MM.1S (cell line): Measurements from ENCODE around the gene CELF2.

ENCODE experiments used
- DNase-seq: peaks from one replicate; pipeline ENCODE4 v3.0.0-alpha.2; 2015
- H2AFZ ChIP-seq: fragments of 300-600 bp; sonication (generic); 2 replicates; pipeline ENCODE4 v1.6.0; 2016; ENCODE audit warnings: antibody characterized with exemption, low read length
- H3F3A ChIP-seq: fragments of 300-600 bp; sonication (generic); 2 replicates; pipeline ENCODE4 v1.6.1; 2016; ENCODE audit warnings: mild to moderate bottlenecking, antibody characterized with exemption, low read length, moderate library complexity, mixed read lengths; ENCODE audit not compliant: insufficient read depth
- H3K27ac ChIP-seq: fragments of 300-600 bp; sonication (generic); 2 replicates; pipeline ENCODE4 v1.5.1; 2016; ENCODE audit warnings: mild to moderate bottlenecking, low read length
- H3K27me3 ChIP-seq: fragments of 300-600 bp; sonication (generic); replicated peaks from 2 replicates; pipeline ENCODE4 v1.6.0; 2016; ENCODE audit warnings: low read length; ENCODE audit not compliant: insufficient read depth
- H3K36me3 ChIP-seq: fragments of 300-600 bp; sonication (generic); replicated peaks from 2 replicates; pipeline ENCODE4 v1.6.1; 2016; ENCODE audit warnings: mild to moderate bottlenecking, low read length, mixed read lengths; ENCODE audit not compliant: insufficient read depth
- H3K4me1 ChIP-seq: fragments of 300-600 bp; sonication (generic); 2 replicates; pipeline ENCODE4 v1.6.1; 2016; ENCODE audit warnings: low read length, mixed read lengths
- H3K4me2 ChIP-seq: fragments of 300-600 bp; sonication (generic); 2 replicates; pipeline ENCODE4 v1.6.0; 2016; ENCODE audit warnings: low read depth, low read length
- H3K4me3 ChIP-seq: fragments of 300-600 bp; sonication (generic); 2 replicates; pipeline ENCODE4 v1.5.1; 2016; ENCODE audit warnings: low read length, mixed read lengths
- H3K79me2 ChIP-seq: fragments of 300-600 bp; sonication (generic); 2 replicates; pipeline ENCODE4 v1.6.1; 2016; ENCODE audit warnings: mixed run types, low read length, mixed read lengths
- H3K9ac ChIP-seq: fragments of 300-600 bp; sonication (generic); 2 replicates; pipeline ENCODE4 v1.6.1; 2016; ENCODE audit warnings: low read length, mixed read lengths
- H3K9me2 ChIP-seq: fragments of 300-600 bp; sonication (generic); replicated peaks from 2 replicates; pipeline ENCODE4 v1.6.1; 2016; ENCODE audit warnings: mild to moderate bottlenecking, low read length, mixed read lengths; ENCODE audit not compliant: insufficient read depth
- H3K9me3 ChIP-seq: fragments of 300-600 bp; sonication (generic); replicated peaks from 2 replicates; pipeline ENCODE4 v1.6.1; 2016; ENCODE audit warnings: mild to moderate bottlenecking, low read length, mixed read lengths; ENCODE audit not compliant: insufficient read depth
- H4K20me1 ChIP-seq: fragments of 300-600 bp; sonication (generic); 2 replicates; pipeline ENCODE4 v1.6.1; 2016; ENCODE audit warnings: mild to moderate bottlenecking, low read length, moderate library complexity, mixed read lengths; ENCODE audit not compliant: insufficient read depth
- EZH2 ChIP-seq: fragments of 300-600 bp; sonication (generic); optimal IDR thresholded peaks from 2 replicates; pipeline ENCODE3; 2017; ENCODE audit warnings: low read depth, mild to moderate bottlenecking, antibody characterized with exemption, low read length, mixed read lengths
- EZH2phosphoT487 ChIP-seq: fragments of 300-600 bp; sonication (generic); IDR thresholded peaks from 2 replicates; pipeline ENCODE4 v1.6.1; 2018; ENCODE audit warnings: antibody characterized with exemption, low read length
- TF ChIP-seq, protein P1 (sequence below): fragments of 300-600 bp; sonication (generic); IDR thresholded peaks from 2 replicates; pipeline ENCODE4 v1.5.1; 2016; ENCODE audit warnings: antibody characterized with exemption, low read length, mixed read lengths

Gene CELF2

GRCh38 chr10:11377267-11377666 lies 359.6 kb downstream of the CELF2 start:
- no peaks in the 10 kb centered on the region for H3K36me3 ChIP-seq
- no peak overlapping the region for H3K4me2 ChIP-seq
- H3F3A ChIP-seq, result no peaks in the 10 kb centered on the region
- TF ChIP-seq EZH2, result no peak
- TF ChIP-seq EZH2phosphoT487, result no peak
- TF ChIP-seq, protein P1, sequence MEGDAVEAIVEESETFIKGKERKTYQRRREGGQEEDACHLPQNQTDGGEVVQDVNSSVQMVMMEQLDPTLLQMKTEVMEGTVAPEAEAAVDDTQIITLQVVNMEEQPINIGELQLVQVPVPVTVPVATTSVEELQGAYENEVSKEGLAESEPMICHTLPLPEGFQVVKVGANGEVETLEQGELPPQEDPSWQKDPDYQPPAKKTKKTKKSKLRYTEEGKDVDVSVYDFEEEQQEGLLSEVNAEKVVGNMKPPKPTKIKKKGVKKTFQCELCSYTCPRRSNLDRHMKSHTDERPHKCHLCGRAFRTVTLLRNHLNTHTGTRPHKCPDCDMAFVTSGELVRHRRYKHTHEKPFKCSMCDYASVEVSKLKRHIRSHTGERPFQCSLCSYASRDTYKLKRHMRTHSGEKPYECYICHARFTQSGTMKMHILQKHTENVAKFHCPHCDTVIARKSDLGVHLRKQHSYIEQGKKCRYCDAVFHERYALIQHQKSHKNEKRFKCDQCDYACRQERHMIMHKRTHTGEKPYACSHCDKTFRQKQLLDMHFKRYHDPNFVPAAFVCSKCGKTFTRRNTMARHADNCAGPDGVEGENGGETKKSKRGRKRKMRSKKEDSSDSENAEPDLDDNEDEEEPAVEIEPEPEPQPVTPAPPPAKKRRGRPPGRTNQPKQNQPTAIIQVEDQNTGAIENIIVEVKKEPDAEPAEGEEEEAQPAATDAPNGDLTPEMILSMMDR, result no peak
- H3K9me3 ChIP-seq, result no peaks in the 10 kb centered on the region
- H3K27ac ChIP-seq, result no peak overlapping the region
- no peaks in the 10 kb centered on the region for H3K4me1 ChIP-seq
- H3K4me3 ChIP-seq, result no peak overlapping the region
- no peaks in the 10 kb centered on the region for H3K9me2 ChIP-seq
- no peak for DNase-seq
- no peaks in the 10 kb centered on the region for H3K79me2 ChIP-seq
- no peak overlapping the region for H3K9ac ChIP-seq
- no peak overlapping the region for H2AFZ ChIP-seq
- H3K27me3 ChIP-seq, result no peaks in the 10 kb centered on the region
- H4K20me1 ChIP-seq, result no peaks in the 10 kb centered on the region

- TF ChIP-seq EZH2, result no peak
- no peak for TF ChIP-seq EZH2phosphoT487
- TF ChIP-seq, protein P1, result no peak
- H3K9me3 ChIP-seq, result no peaks in the 10 kb centered on the region
- H3K4me1 ChIP-seq, result no peaks in the 10 kb centered on the region
These were observed 361.2 kb downstream of the CELF2 start for GRCh38 chr10:11378835-11379234.

DNA sequence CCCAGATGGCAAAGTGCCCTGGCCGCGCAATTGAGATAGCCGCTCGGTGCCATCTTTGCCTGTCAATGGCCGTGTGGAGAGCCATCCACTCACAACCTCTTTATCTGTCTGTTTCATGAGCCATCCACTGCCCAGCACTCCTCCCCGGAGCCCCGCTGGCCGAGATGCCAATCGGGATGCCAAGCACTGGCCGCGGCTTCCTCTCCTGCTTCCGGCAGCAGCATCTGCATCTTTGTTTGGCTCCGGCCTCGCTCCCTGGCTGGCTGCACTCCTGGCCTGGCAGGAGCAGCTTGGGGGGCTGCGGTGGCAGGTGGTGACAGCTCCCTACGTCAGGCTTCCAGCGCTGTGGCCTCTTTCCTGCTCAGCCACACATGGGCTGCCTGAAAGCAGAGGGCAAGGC lies 362.1 kb downstream of the CELF2 start:
- no peak overlapping the region for H3K27ac ChIP-seq
- H3K9me3 ChIP-seq, result no peaks in the 10 kb centered on the region
- H3K9me2 ChIP-seq, result no peaks in the 10 kb centered on the region
- H3K9ac ChIP-seq, result no peak overlapping the region
- H3K4me2 ChIP-seq, result no peak overlapping the region
- DNase-seq, result no peak
- no peaks in the 10 kb centered on the region for H4K20me1 ChIP-seq
- H3K36me3 ChIP-seq, result no peaks in the 10 kb centered on the region
- H3K79me2 ChIP-seq, result no peaks in the 10 kb centered on the region
- TF ChIP-seq, protein P1, result no peak
- TF ChIP-seq EZH2 (no peak), EZH2phosphoT487 (no peak)
- no peaks in the 10 kb centered on the region for H3K4me1 ChIP-seq
- H3K27me3 ChIP-seq, result no peaks in the 10 kb centered on the region
- no peak overlapping the region for H3K4me3 ChIP-seq
- no peak overlapping the region for H2AFZ ChIP-seq
- no peaks in the 10 kb centered on the region for H3F3A ChIP-seq

More at GRCh38 chr10:11378835-11379234, 361.2 kb downstream of the CELF2 start:
- Histone ChIP-seq H2AFZ (no peak overlapping the region), H3K36me3 (no peaks in the 10 kb centered on the region), H3K27me3 (no peaks in the 10 kb centered on the region), H3K9me2 (no peaks in the 10 kb centered on the region), H3K79me2 (no peaks in the 10 kb centered on the region), H3K27ac (no peak overlapping the region), H3K9ac (no peak overlapping the region), H4K20me1 (no peaks in the 10 kb centered on the region), H3F3A (no peaks in the 10 kb centered on the region), H3K4me2 (no peak overlapping the region), H3K4me3 (no peak overlapping the region)
- no peak for DNase-seq
